Measurements from ENCODE around the gene GPR15LG.
"Not testable (repeated sequence)": the region's sequence is repeated elsewhere in the genome, so short reads cannot be mapped to it uniquely, and the experiment has no call there.

Gene GPR15LG

GRCh38 chr10:84166620-84167288, 6.8 kb upstream of the GPR15LG start:
- no peak for DNase-seq (ENCODE audit: low read depth in 2 of 2)

GRCh38 chr10:84167289-84167653, 6.3 kb upstream of the GPR15LG start:
- DNase-seq (ENCODE audit: low read depth in 2 of 2) = not testable (repeated sequence)

DNA sequence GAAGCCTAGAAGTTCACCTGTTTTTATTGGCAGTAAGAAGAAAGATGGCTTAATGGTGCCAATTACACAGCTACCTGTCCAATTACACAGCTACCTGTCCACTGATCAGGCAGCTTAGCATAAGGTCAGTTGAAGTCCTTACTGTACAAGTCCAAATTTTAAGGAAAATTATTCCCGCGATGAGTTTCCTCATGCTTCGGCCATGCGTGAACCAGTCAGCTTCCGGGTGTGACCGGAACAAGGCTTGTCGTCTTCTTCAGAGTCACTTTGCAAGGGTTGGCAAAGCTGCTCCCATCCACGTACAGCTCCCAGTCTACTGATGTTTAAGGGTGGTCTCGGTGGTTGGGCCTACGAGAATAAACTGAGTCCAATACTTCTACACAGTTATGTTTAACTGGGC, 5.2 kb upstream of the GPR15LG start:
- not testable (repeated sequence) for DNase-seq (ENCODE audit: low read depth in 2 of 2)

GRCh38 chr10:84171237-84171636, 2.4 kb upstream of the GPR15LG start:
- DNase-seq (ENCODE audit: low read depth in 2 of 2) = not testable (repeated sequence)

- DNase-seq (ENCODE audit: low read depth in 2 of 2) = not testable (repeated sequence)
Measured at GRCh38 chr10:84171700-84172466, 1.7 kb upstream of the GPR15LG start.

- DNase-seq (ENCODE audit: low read depth in 2 of 2) = no peak
Measured at GRCh38 chr10:84172467-84173356, 889 bp upstream of the GPR15LG start.

GRCh38 chr10:84175436-84175835, 1.8 kb downstream of the GPR15LG start:
- DNase-seq (ENCODE audit: low read depth in 2 of 2) = no peak

GRCh38 chr10:84176351-84176750, 2.8 kb downstream of the GPR15LG start:
- no peak for DNase-seq (ENCODE audit: low read depth in 2 of 2)

GRCh38 chr10:84176836-84177474, 3.4 kb downstream of the GPR15LG start:
- no peak for DNase-seq (ENCODE audit: low read depth in 2 of 2)

- peak in 1 of 2 donors; percentile 22 for DNase-seq (ENCODE audit: low read depth in 2 of 2)
Measured at GRCh38 chr10:84177541-84178141, 4.0 kb downstream of the GPR15LG start.

DNA sequence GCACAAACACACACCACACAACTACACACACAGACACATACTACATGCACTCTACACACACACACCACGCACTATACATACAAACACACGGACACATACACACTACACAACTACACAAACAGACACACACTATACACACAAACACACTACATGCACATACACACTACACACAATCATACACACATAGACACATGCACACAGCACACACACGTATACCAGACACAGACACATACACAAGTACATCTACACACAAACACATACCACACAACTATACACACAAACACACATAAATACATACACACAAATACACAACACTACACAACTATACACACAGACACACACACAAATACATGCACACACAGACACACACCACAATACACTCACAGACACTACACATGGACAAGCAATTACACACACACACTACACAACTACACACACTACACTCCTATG, 4.6 kb downstream of the GPR15LG start:
- DNase-seq (ENCODE audit: low read depth in 2 of 2) = no peak

DNA sequence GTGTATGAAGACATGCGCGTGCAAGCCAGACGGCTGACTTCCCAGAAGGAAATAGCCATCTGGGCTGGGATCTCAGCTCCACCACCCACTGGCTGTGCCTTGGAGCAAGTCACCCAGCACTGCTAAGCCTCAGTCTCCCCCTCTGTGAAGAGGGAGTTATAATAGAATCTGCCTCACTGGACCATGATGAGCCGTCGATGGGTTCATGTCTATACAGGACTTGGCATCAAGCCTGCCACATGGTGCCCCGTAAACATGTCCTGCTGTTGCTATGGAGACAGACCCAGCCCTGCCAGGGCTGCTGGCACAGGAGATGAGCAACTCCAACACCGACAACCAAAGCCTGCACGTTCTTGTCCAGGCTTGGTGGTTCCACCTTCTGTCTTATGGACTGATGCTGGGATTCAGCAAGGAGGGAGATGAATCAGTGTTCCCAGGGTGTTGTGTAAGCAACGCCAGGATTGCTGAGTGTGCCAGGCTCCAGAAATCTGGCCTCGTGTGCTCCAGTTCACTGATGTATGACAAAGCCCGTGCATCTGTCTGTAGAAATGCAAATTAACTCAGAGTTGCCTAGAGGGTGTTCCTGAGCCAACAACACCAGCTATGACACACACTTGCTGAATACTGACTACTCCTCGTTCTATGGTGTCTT, 5.6 kb downstream of the GPR15LG start:
- DNase-seq (ENCODE audit: low read depth in 2 of 2) = no peak

- DNase-seq (ENCODE audit: low read depth in 2 of 2) = not testable (repeated sequence)
Measured at GRCh38 chr10:84180386-84180785, 6.8 kb downstream of the GPR15LG start.

- no peak for DNase-seq (ENCODE audit: low read depth in 2 of 2)
Measured at GRCh38 chr10:84181631-84182030, 8.0 kb downstream of the GPR15LG start.

DNA sequence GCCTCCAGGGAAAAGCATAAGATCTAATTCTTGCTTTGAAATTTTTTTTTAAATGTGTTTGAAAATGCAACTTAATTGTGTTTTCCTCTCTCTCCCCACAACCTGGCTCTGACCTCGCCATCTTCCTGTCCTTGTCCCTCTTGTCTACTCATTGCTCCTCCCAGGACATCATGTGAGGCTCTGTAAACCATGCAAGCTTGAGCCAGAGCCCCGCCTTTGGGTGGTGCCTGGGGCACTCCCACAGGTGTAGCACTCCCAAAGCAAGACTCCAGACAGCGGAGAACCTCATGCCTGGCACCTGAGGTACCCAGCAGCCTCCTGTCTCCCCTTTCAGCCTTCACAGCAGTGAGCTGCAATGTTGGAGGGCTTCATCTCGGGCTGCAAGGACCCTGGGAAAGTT, 10.9 kb downstream of the GPR15LG start:
- DNase-seq (ENCODE audit: low read depth in 2 of 2) = no peak

GRCh38 chr10:84185526-84186175, 12.1 kb downstream of the GPR15LG start:
- no peak for DNase-seq (ENCODE audit: low read depth in 2 of 2)

- DNase-seq (ENCODE audit: low read depth in 2 of 2) = no peak
Measured at GRCh38 chr10:84188815-84189214, 15.2 kb downstream of the GPR15LG start.

DNA sequence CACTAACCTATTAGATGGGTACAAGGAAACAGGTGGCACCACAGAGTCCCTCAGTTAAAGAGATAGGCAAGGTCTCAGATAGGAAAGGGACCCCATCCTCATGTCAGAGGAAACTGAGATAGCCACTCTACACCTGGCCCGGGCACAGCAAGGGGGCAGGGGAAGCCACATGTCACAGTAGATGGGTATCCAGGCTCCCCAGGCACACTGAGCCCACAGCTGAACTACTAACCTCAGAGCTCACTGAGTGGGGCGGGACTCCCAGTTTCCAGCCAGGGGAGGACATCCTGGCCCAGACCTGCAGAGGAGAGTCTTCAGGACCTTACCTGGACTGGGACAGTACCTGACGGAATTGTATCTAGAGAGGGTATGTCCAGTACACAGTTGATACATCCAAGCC, 17.0 kb downstream of the GPR15LG start:
- DNase-seq (ENCODE audit: low read depth in 2 of 2) = no peak

GRCh38 chr10:84191106-84191505, 17.5 kb downstream of the GPR15LG start:
- no peak for DNase-seq (ENCODE audit: low read depth in 2 of 2)

DNA sequence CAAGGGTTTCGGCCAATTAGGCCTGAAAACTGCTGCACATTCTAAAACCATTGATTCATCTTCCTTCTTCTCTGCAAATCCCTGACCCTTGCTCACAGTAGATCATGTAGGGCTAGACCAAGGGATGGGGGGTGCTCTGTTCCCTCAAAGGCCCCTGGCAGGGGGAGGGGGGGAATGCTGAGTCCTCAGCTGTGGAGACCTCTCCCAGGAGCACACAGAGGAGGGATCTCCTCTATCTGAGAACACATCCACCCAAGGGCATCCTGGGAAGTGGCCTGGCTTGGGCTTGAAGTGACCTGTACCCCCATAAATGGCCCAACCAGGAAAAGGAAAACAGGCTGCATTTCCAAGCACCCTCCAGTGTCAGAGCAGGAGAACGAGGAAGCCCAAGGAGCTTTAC, 19.7 kb downstream of the GPR15LG start:
- DNase-seq (ENCODE audit: low read depth in 2 of 2) = no peak

Measured in stimulated activated CD8-positive, alpha-beta memory T cell treated with anti-CD3 and anti-CD28 coated beads, Interleukin-7, amount 100 ng/mL, for 1 hour (primary cell).